SK-N-MC (cell line): ENCODE data around the gene SPEM1.

Source experiments
- EZH2 ChIP-seq: fragments of 200-600 bp; sonication (generic); IDR thresholded peaks from one replicate; pipeline ENCODE4 v1.6.1; 2017; ENCODE audit warnings: antibody characterized with exemption
- FOXP2 ChIP-seq: optimal IDR thresholded peaks from 2 replicates; pipeline ENCODE3; 2011; ENCODE audit warnings: mild to moderate bottlenecking, moderate library complexity; ENCODE audit not compliant: insufficient read depth; ENCODE audit errors: extremely low read length, control extremely low read depth
- POLR2AphosphoS5 ChIP-seq: IDR thresholded peaks from 2 replicates; pipeline ENCODE4 v1.6.1; 2012; ENCODE audit warnings: mild to moderate bottlenecking, low read depth, low read length, borderline replicate concordance

DNA sequence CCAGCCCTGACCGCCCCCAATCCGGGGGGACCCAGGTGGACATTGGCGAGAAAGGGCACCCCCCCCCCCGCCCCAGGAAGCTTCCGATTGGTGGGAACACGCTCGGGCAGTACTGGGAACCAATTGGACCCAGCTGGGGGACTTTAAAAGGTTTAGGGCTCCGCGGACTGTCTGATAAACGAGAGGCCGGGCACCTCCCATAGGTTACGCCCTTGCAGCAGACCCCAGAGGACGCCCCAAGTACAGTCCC is 16.5 kb upstream of the SPEM1 start:
- TF ChIP-seq EZH2 (no peak), FOXP2 (no peak), POLR2AphosphoS5 (no peak)
